Panc1 (cell line): ENCODE measurements around the gene GRAMD1A. TPM values are rescaled to one million over a fixed set of nuclear protein-coding genes. Genes with fewer than 3 reads are reported as not detected.

Experiments used
- ATAC-seq: fragments of 200-7000 bp; cut with Tn5 transposase; 2 replicates; pipeline ENCODE4 v1.9.1; 2020; ENCODE audit warnings: mild to moderate bottlenecking, moderate library complexity
- BruUV-seq: library from RNA; stranded (reverse); fragments of 400-500 nt; replicated peaks from 2 replicates; lab custom pipeline; 2021; lab: Mats Ljungman, UMichigan
- CTCF ChIA-PET: fragments of 300-600 bp; sonication (Branson Sonifier 250); formaldehyde crosslinking; loops from one replicate; lab custom pipeline; 2022; ENCODE audit warnings: antibody characterized with exemption; lab: Charles Lee
- POLR2A ChIA-PET: fragments of 300-600 bp; sonication (Branson Sonifier 250); formaldehyde crosslinking; loops from one replicate; lab custom pipeline; 2022; ENCODE audit warnings: antibody characterized with exemption; lab: Charles Lee
- DNase-seq: peaks from one replicate; pipeline ENCODE4 v3.0.0-alpha.2; 2010; ENCODE audit warnings: low read depth, low spot score
- H3K27ac ChIP-seq: 2 replicates; pipeline ENCODE4 v1.5.1; 2011; ENCODE audit warnings: mild to moderate bottlenecking, low read length, inconsistent platforms
- H3K27me3 ChIP-seq: fragments of 200-500 bp; sonication (Bioruptor generic); 2 replicates; pipeline ENCODE4 v1.6.0; 2014; ENCODE audit warnings: low read length, inconsistent platforms; ENCODE audit not compliant: control insufficient read depth, insufficient read depth
- H3K36me3 ChIP-seq: fragments of 200-500 bp; sonication (Bioruptor generic); 2 replicates; pipeline ENCODE4 v1.5.1; 2014; ENCODE audit warnings: inconsistent platforms, mild to moderate bottlenecking, low read length, moderate library complexity; ENCODE audit not compliant: control insufficient read depth, insufficient read depth
- H3K4me1 ChIP-seq: 2 replicates; pipeline ENCODE4 v1.5.1; 2011; ENCODE audit warnings: inconsistent platforms, mild to moderate bottlenecking, low read length, moderate library complexity; ENCODE audit not compliant: control insufficient read depth, insufficient read depth
- H3K4me3 ChIP-seq, 2 experiments: 2 replicates each; pipeline ENCODE4 v1.5.1; 2011 to 2012; ENCODE audit warnings: low read depth in 2 of 2, low read length in 2 of 2, mild to moderate bottlenecking in 2 of 2, inconsistent platforms in 1 of 2, moderate library complexity in 1 of 2
- H3K9me3 ChIP-seq: fragments of 200-500 bp; sonication (Bioruptor generic); 2 replicates; pipeline ENCODE4 v1.5.1; 2014; ENCODE audit warnings: low read depth, mild to moderate bottlenecking, inconsistent platforms, low read length, moderate library complexity; ENCODE audit not compliant: control insufficient read depth, insufficient read depth
- CTCF ChIP-seq: fragments of 450-650 bp; IDR thresholded peaks from 2 replicates; pipeline ENCODE4 v1.5.1; 2017; ENCODE audit warnings: mild to moderate bottlenecking
- POLR2AphosphoS5 ChIP-seq: IDR thresholded peaks from 2 replicates; pipeline ENCODE4 v1.6.1; 2012; ENCODE audit warnings: mild to moderate bottlenecking, low read depth, low read length, moderate library complexity
- REST ChIP-seq, 2 experiments: IDR thresholded peaks; 2 replicates each; pipeline ENCODE4 v1.6.1; 2011 to 2012; ENCODE audit warnings: low read depth in 2 of 2, control low read depth in 1 of 2, low read length in 1 of 2, mild to moderate bottlenecking in 1 of 2, moderate library complexity in 1 of 2; ENCODE audit not compliant: insufficient read depth in 1 of 2
- SIN3A ChIP-seq: IDR thresholded peaks from 2 replicates; pipeline ENCODE4 v1.6.1; 2012; ENCODE audit warnings: low read depth, mild to moderate bottlenecking, low read length, moderate library complexity, borderline replicate concordance; ENCODE audit not compliant: insufficient read depth
- TCF7L2 ChIP-seq: IDR thresholded peaks from 2 replicates; pipeline ENCODE4 v1.6.1; 2011; ENCODE audit warnings: mild to moderate bottlenecking, low read depth, low read length, inconsistent platforms
- in situ Hi-C: cut with HindIII; loops from 2 replicates; pipeline ENCODE4 v1.10.0; 2016; ENCODE audit warnings: low sequenced_read_pairs, low pct_unique_long_range_greater_than_20kb
- intact Hi-C: fragments of 100-400 bp; cut with micrococcal nuclease; formaldehyde crosslinking; loops from one replicate; pipeline ENCODE4 v1.10.0; 2022; ENCODE audit not compliant: unreplicated experiment
- total RNA-seq: library from RNA; stranded (reverse); gene quantifications from one replicate; pipeline ENCODE4 v1.2.1, GENCODE V29; 2021; ENCODE audit not compliant: unreplicated experiment

Gene GRAMD1A
- total RNA-seq, 1 experiment from 2014 or later: 69.9 TPM

- BruUV-seq: no TSS peak
- ATAC-seq (no peak), DNase-seq (no peak)
- Histone ChIP-seq H3K27me3 (no peaks in the 10 kb centered on the region), H3K9me3 (peaks cover 46% of the 10 kb centered on the region), H3K4me3 (no peak overlapping the region), H3K36me3 (no peaks in the 10 kb centered on the region), H3K4me1 (0 out of 2 replicates have a peak, but pooled peaks cover 6% of the 10 kb centered on the region), H3K27ac (no peak overlapping the region)
- TF ChIP-seq SIN3A: no peak
- TF ChIP-seq POLR2AphosphoS5: no peak
- no peak for TF ChIP-seq REST (IDR thresholded peaks at IDR 0.05; ENCODE audit: insufficient read depth in 1 of 2, low read depth in 2 of 2, low read length in 1 of 2)
- no peak for TF ChIP-seq TCF7L2
- no peak for TF ChIP-seq CTCF
- CTCF ChIA-PET: no interaction called here
- intact Hi-C loops: no loop called here
- POLR2A ChIA-PET: no interaction called here
- in situ Hi-C loops: no loop called here
These were observed 42.0 kb upstream of the GRAMD1A start for GRCh38 chr19:34957830-34958751.

GRCh38 chr19:34959021-34959420 is 41.1 kb upstream of the GRAMD1A start:
- Histone ChIP-seq H3K36me3 (no peaks in the 10 kb centered on the region), H3K27me3 (no peaks in the 10 kb centered on the region), H3K4me1 (0 out of 2 replicates have a peak, but pooled peaks cover 10% of the 10 kb centered on the region), H3K27ac (no peak overlapping the region), H3K9me3 (peaks cover 38% of the 10 kb centered on the region), H3K4me3 (no peak overlapping the region)
- TF ChIP-seq SIN3A: no peak
- TF ChIP-seq REST (IDR thresholded peaks at IDR 0.05; ENCODE audit: insufficient read depth in 1 of 2, low read depth in 2 of 2, low read length in 1 of 2): no peak
- TF ChIP-seq POLR2AphosphoS5: no peak
- no peak for TF ChIP-seq CTCF
- TF ChIP-seq TCF7L2: no peak
- POLR2A ChIA-PET: no interaction called here
- no peak for DNase-seq
- in situ Hi-C loops (no loop called here), intact Hi-C loops (no loop called here)
- no TSS peak for BruUV-seq
- CTCF ChIA-PET: no interaction called here
- ATAC-seq: no peak
